ENCODE measurements around the gene TUBG1. TPM values are rescaled to one million over a fixed set of nuclear protein-coding genes. Genes with fewer than 3 reads are reported as not detected.
A peak's percentile ranks its signal among the peaks of the same experiment; 100 is the strongest.
"Not testable (repeated sequence)": the region's sequence is repeated elsewhere in the genome, so short reads cannot be mapped to it uniquely, and the experiment has no call there.

The TUBG1 gene
- polyA plus RNA-seq, 2 of the 4 experiments (the other 2 are of a cell fraction), result 73.3 to 156 TPM

- Histone ChIP-seq H3K4me1 (peaks cover 22% of the 10 kb centered on the region), H3K4me3 (peak overlapping the region; percentile 67), H3K27ac (peak overlapping the region; percentile 79 to 89), H3K9me3 (no peaks in the 10 kb centered on the region), H3K4me2 (peak overlapping the region; percentile 87)
- POLR2A ChIA-PET, result interaction anchor here (0.6 to 3.0 kb wide), 16 partner anchors 9 to 216 kb away, joined by 3 to 43 read pairs (median 5); partner anchors contain the start of genes BECN1, CCR10, CNTD1 and COA3
- WGBS (ENCODE audit: missing lambda C conversion rate), result 2% methylated on average over 27 of the region's 30 CpGs
- no peak for FAIRE-seq
- CTCF ChIA-PET, result interaction anchor here (0.5 to 7.8 kb wide), 24 partner anchors 9 to 165 kb away, joined by 3 to 65 read pairs (median 4); partner anchors contain the start of genes PLEKHH3, PSMC3IP and VPS25
- TF ChIP-seq RAD21 (conservative IDR thresholded peaks at IDR 0.05 in 1 of 2, IDR thresholded peaks at IDR 0.05 in 1 of 2), result peak in 1 of 2 experiments; percentile 29; a peak in 2 of 5 replicates
- 0 out of 2 replicates have a peak, but pooled peaks have one; percentile 14 for TF ChIP-seq HMGXB4 (CRISPR knock-in tag; IDR thresholded peaks at IDR 0.05; ENCODE audit: borderline replicate concordance)
- TF ChIP-seq HOXB5 (CRISPR knock-in tag; IDR thresholded peaks at IDR 0.05), result no peak
- no peak for DNase-seq (ENCODE audit: low read depth in 1 of 2, low spot score in 1 of 2)
- peak; percentile 82 to 83 for ATAC-seq
Measured at GRCh38 chr17:42608305-42609181, 940 bp upstream of the TUBG1 start.

- FAIRE-seq (peak; percentile 72), ATAC-seq (peak; percentile 60 to 63)
- H3K9me3 ChIP-seq; DNase-seq (ENCODE audit: low read depth in 1 of 2, low spot score in 1 of 2): not testable (repeated sequence)
- Histone ChIP-seq H3K4me2 (peak overlapping the region; percentile 78), H3K4me3 (peak overlapping the region; percentile 90), H3K4me1 (peaks cover 22% of the 10 kb centered on the region), H3K27ac (peak overlapping the region; percentile 91 to 92)
- WGBS (ENCODE audit: missing lambda C conversion rate), result 32% methylated on average over 31 of the region's 42 CpGs
- POLR2A ChIA-PET, result interaction anchor here (0.6 to 3.0 kb wide), 17 partner anchors 8 to 214 kb away, joined by 3 to 43 read pairs (median 5); partner anchors contain the start of genes BECN1, CCR10, CNTD1 and COA3
- CTCF ChIA-PET, result interaction anchor here (0.6 to 7.8 kb wide), 13 partner anchors 8 to 154 kb away, joined by 3 to 65 read pairs (median 5); partner anchors contain the start of genes PLEKHH3 and PSMC3IP
- TF ChIP-seq JUN (IDR thresholded peaks at IDR 0.05) (0 out of 5 replicates have a peak, but pooled peaks of 1 of the 2 experiments have one; percentile 0), PHF8 (IDR thresholded peaks at IDR 0.05; ENCODE audit: borderline replicate concordance, low read depth) (0 out of 2 replicates have a peak, but pooled peaks have one; percentile 22)
Measured at GRCh38 chr17:42609814-42610801, 625 bp downstream of the TUBG1 start.

GRCh38 chr17:42612013-42612412 is 2.5 kb downstream of the TUBG1 start:
- DNase-seq (ENCODE audit: low read depth in 1 of 2, low spot score in 1 of 2) (no peak), ATAC-seq (no peak), FAIRE-seq (no peak)
- Histone ChIP-seq H3K9me3 (no peaks in the 10 kb centered on the region), H3K27ac (no peak overlapping the region), H3K4me2 (no peak overlapping the region), H3K4me1 (peaks cover 18% of the 10 kb centered on the region), H3K4me3 (no peak overlapping the region)
- no peak for TF ChIP-seq BHLHE40 (IDR thresholded peaks at IDR 0.05; ENCODE audit: low read depth, low read length)
- POLR2A ChIA-PET, result no interaction called here
- WGBS (ENCODE audit: missing lambda C conversion rate), result 94% methylated on average over 4 of the region's 4 CpGs
- CTCF ChIA-PET, result interaction anchor here (0.6 to 6.5 kb wide), 7 partner anchors 12 to 68 kb away, joined by 3 to 43 read pairs (median 5); partner anchors contain the start of genes PLEKHH3 and PSMC3IP

DNA sequence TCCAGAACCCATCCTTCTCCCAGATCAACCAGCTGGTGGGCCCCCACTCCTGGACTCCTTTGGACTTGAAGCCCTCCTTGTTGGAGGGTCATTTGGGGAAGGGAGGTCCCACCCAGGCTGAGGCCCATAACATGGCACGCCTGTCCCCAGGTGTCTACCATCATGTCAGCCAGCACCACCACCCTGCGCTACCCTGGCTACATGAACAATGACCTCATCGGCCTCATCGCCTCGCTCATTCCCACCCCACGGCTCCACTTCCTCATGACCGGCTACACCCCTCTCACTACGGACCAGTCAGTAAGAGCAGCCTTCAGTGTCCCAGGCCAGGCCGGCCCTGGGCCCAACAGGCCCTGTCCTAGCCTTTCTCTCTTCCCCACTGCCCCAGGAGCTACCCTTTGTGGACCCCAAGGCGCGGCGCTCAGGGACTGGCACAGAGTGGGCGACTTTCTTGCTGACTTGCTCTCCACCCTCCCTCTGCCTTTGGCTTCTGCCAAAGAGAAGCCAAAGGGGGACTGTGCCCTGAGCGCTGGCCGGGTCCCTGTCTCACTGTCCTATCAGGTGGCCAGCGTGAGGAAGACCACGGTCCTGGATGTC is 4.3 kb downstream of the TUBG1 start:
- FAIRE-seq, result no peak
- POLR2A ChIA-PET, result no interaction called here
- CTCF ChIA-PET, result interaction anchor here (0.5 to 7.7 kb wide), 6 partner anchors 10 to 311 kb away, joined by 3 to 75 read pairs (median 5); partner anchors contain the start of genes CCR10 and PLEKHH3
- TF ChIP-seq PHF8 (IDR thresholded peaks at IDR 0.05; ENCODE audit: borderline replicate concordance, low read depth) (no peak), CBX8 (IDR thresholded peaks at IDR 0.05) (no peak)
- no peak for ATAC-seq
- H3K27ac ChIP-seq, result no peak overlapping the region
- no peak for DNase-seq (ENCODE audit: low read depth in 1 of 2, low spot score in 1 of 2)
- no peak overlapping the region for H3K4me3 ChIP-seq
- WGBS (ENCODE audit: missing lambda C conversion rate), result 93% methylated on average over 17 of the region's 17 CpGs
- no peaks in the 10 kb centered on the region for H3K9me3 ChIP-seq
- peaks cover 16% of the 10 kb centered on the region for H3K4me1 ChIP-seq
- H3K4me2 ChIP-seq, result no peak overlapping the region

Measured in A549 (cell line).